A673 (cell line): ENCODE measurements around the gene EML1. TPM values are rescaled to one million over a fixed set of nuclear protein-coding genes. Genes with fewer than 3 reads are reported as not detected.

Source experiments
- BruUV-seq: library from RNA; stranded (reverse); fragments of 400-500 nt; replicated peaks from 2 replicates; lab custom pipeline; 2021; lab: Mats Ljungman, UMichigan
- CTCF ChIA-PET: fragments of 300-600 bp; sonication (Branson Sonifier 250); formaldehyde crosslinking; loops from one replicate; lab custom pipeline; 2022; ENCODE audit warnings: antibody characterized with exemption; lab: Charles Lee
- POLR2A ChIA-PET: fragments of 300-600 bp; sonication (Branson Sonifier 250); formaldehyde crosslinking; loops from one replicate; lab custom pipeline; 2022; ENCODE audit warnings: antibody characterized with exemption; ENCODE audit not compliant: low non-redundant PET; lab: Charles Lee
- DNase-seq: peaks from one replicate; pipeline ENCODE4 v3.0.0-alpha.2; 2015; ENCODE audit warnings: low spot score
- H3K27ac ChIP-seq: fragments of 200-600 bp; sonication (generic); 2 replicates; pipeline ENCODE4 v1.5.1; 2016; ENCODE audit warnings: mixed run types, low read depth, mild to moderate bottlenecking, mixed read lengths, antibody characterized with exemption, low read length; ENCODE audit not compliant: poor library complexity, severe bottlenecking
- H3K27me3 ChIP-seq: fragments of 200-600 bp; sonication (generic); replicated peaks from 2 replicates; pipeline ENCODE4 v1.6.1; 2017; ENCODE audit warnings: mixed run types, low read depth, mild to moderate bottlenecking, mixed read lengths, antibody characterized with exemption, low read length; ENCODE audit not compliant: insufficient read depth, poor library complexity
- H3K36me3 ChIP-seq: fragments of 200-600 bp; sonication (generic); 2 replicates; pipeline ENCODE4 v1.6.1; 2016; ENCODE audit warnings: mixed run types, mild to moderate bottlenecking, mixed read lengths, antibody characterized with exemption, low read length; ENCODE audit not compliant: insufficient read depth, poor library complexity, severe bottlenecking
- H3K4me1 ChIP-seq: fragments of 200-600 bp; sonication (generic); 2 replicates; pipeline ENCODE4 v1.6.1; 2017; ENCODE audit warnings: mixed run types, mild to moderate bottlenecking, mixed read lengths, antibody characterized with exemption, low read length; ENCODE audit not compliant: insufficient read depth, poor library complexity, severe bottlenecking
- H3K4me3 ChIP-seq: fragments of 200-600 bp; sonication (generic); 2 replicates; pipeline ENCODE4 v1.5.1; 2016; ENCODE audit warnings: low read depth, mixed run types, mild to moderate bottlenecking, mixed read lengths, low read length; ENCODE audit not compliant: poor library complexity, severe bottlenecking
- H3K9me3 ChIP-seq: fragments of 200-600 bp; sonication (generic); 2 replicates; pipeline ENCODE4 v1.6.1; 2016; ENCODE audit warnings: mixed run types, low read depth, mild to moderate bottlenecking, mixed read lengths, antibody characterized with exemption, low read length; ENCODE audit not compliant: poor library complexity, severe bottlenecking
- CTCF ChIP-seq: fragments of 300-800, 200-600 bp; sonication (generic); conservative IDR thresholded peaks from 2 replicates; pipeline ENCODE4 v1.5.1; 2017; ENCODE audit warnings: low read depth, mild to moderate bottlenecking, antibody characterized with exemption, low read length, moderate library complexity, mixed read lengths
- EZH2 ChIP-seq: fragments of 200-600 bp; sonication (generic); IDR thresholded peaks from 2 replicates; pipeline ENCODE4 v1.6.1; 2017; ENCODE audit warnings: borderline replicate concordance, low read depth, mild to moderate bottlenecking, mixed read lengths, antibody characterized with exemption, low read length; ENCODE audit not compliant: poor library complexity, severe bottlenecking
- intact Hi-C: fragments of 100-400 bp; cut with micrococcal nuclease; formaldehyde crosslinking; loops from one replicate; pipeline ENCODE4 v1.10.0; 2022; ENCODE audit not compliant: unreplicated experiment
- total RNA-seq: library from RNA; stranded (reverse); gene quantifications from 2 replicates; pipeline ENCODE4 v1.2.3, GENCODE V29; 2021

Gene EML1
- total RNA-seq, 1 experiment from 2014 or later: 34.1 TPM

GRCh38 chr14:99891900-99892299 is 98.7 kb downstream of the EML1 start:
- ChIA-PET CTCF (no interaction called here), POLR2A (no interaction called here)
- intact Hi-C loops: no loop called here
- H3K4me3 ChIP-seq: no peak overlapping the region
- no peaks in the 10 kb centered on the region for H3K9me3 ChIP-seq
- no peaks in the 10 kb centered on the region for H3K27me3 ChIP-seq
- H3K4me1 ChIP-seq: peaks cover 10% of the 10 kb centered on the region
- BruUV-seq: no TSS peak
- H3K27ac ChIP-seq: no peak overlapping the region
- DNase-seq: no peak
- TF ChIP-seq CTCF (no peak), EZH2 (no peak)
- H3K36me3 ChIP-seq: no peaks in the 10 kb centered on the region

GRCh38 chr14:99892406-99892805 is 99.2 kb downstream of the EML1 start:
- peaks cover 10% of the 10 kb centered on the region for H3K4me1 ChIP-seq
- CTCF ChIA-PET: no interaction called here
- no TSS peak for BruUV-seq
- DNase-seq: no peak
- H3K27ac ChIP-seq: no peak overlapping the region
- H3K36me3 ChIP-seq: no peaks in the 10 kb centered on the region
- intact Hi-C loops: no loop called here
- no peaks in the 10 kb centered on the region for H3K27me3 ChIP-seq
- TF ChIP-seq CTCF: no peak
- no peak for TF ChIP-seq EZH2
- H3K9me3 ChIP-seq: no peaks in the 10 kb centered on the region
- POLR2A ChIA-PET: no interaction called here
- no peak overlapping the region for H3K4me3 ChIP-seq

- no peak overlapping the region for H3K4me3 ChIP-seq
- no peaks in the 10 kb centered on the region for H3K9me3 ChIP-seq
- no peaks in the 10 kb centered on the region for H3K27me3 ChIP-seq
- H3K27ac ChIP-seq: no peak overlapping the region
- ChIA-PET POLR2A (interaction anchor here (0.7 kb wide), 1 partner anchor 580 kb away, joined by 6 read pairs; no protein-coding TSS in a partner anchor), CTCF (no interaction called here)
- H3K36me3 ChIP-seq: no peaks in the 10 kb centered on the region
- intact Hi-C loops: no loop called here
- BruUV-seq: no TSS peak
- peaks cover 10% of the 10 kb centered on the region for H3K4me1 ChIP-seq
- no peak for TF ChIP-seq EZH2
- TF ChIP-seq CTCF: no peak
- DNase-seq: peak; percentile 14
These were observed 103.1 kb downstream of the EML1 start for GRCh38 chr14:99896361-99896760.
